HUDEP-2 (cell line): ENCODE results near the gene HOXC10.

Experiments
- DNase-seq, 76 experiments: peaks; one replicate each; lab custom pipeline; 2025; ENCODE audit not compliant: unreplicated experiment in 76 of 76; lab: John Stamatoyannopoulos, UW

HOXC10 gene

GRCh38 chr12:54024581-54025305 lies 39.8 kb downstream of the HOXC10 start:
- DNase-seq, result no peak

DNA sequence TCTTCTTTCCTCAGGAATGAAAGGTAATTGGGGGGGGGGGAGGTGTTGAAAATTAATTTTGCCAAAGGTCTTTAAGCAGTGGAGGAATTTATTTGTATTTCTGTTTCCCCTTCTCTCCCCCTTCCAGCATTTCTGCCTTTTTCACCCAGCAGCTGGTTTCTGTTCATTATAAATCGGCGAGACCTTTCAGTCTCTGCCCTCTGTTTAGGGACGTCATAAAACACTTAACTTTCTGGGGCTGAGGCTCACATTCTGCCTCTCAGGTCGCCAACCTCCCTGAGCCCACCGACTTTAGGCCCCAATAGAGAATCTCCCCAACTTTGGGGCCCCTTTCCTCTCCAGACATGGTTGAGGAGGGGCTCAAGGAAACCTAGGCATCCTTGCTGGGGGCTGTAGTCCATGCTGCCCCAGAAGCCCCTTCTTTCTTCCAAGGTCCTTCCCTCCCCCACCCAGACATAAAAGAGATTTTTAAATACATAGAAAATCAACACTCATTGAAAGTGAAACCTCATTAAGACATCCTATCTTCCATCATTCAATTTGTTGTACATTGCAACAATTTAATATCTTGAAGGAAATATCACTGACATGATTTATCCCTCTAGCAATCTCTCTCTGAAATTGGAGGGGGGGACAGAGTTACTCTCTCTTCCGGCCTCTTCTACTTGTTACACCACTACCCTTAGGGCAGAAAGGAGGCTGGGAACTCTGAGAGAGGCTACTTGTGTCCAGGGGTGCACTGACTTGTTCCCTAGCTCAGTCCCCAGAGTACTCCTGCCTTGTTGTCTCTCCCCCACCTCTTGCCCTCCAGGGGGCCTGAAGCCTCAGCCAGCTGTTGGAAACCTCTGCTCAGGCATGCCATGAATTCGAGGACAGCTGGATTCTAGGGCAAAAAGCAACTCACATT lies 40.8 kb downstream of the HOXC10 start:
- no peak for DNase-seq

DNA sequence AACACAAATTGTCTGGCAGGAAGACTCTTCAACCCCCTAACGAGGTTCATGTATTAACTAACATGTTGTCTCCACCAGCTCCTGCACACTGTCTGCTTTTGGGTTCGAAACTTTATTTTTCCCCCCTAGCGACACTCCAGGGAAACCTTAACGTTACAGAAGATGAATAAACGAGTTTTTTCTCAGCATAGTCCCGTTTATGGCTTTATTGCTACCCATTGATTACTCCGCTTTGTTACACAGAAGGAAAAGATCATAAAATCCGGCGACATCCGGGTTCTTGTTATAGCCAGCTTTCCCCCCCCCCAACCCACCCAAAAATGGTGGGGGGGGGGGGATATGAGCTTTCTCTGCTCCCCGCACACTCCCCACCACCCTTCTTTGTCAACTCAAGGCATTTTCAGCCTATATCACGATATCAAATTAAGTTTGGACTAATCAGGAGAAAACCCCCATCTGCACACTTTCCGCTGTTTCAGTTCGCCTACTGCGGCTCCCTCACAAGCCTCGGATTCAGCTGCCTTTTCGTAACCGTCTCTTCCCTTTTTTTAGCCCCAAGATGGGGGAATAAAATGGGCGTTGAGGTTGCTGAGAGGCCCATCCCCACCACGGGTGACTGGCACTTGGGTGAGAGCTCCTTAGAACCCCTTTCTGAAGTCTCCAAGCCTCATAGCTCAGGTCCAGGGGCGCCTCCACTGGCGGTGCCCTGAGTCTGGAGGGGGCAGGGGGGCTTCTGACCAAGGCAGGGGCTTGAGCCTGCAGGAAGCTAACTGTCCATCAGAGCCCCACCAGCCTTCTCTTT lies 41.9 kb downstream of the HOXC10 start:
- no peak for DNase-seq

- DNase-seq, result no peak
These were observed 42.5 kb downstream of the HOXC10 start for GRCh38 chr12:54027442-54027786.

DNA sequence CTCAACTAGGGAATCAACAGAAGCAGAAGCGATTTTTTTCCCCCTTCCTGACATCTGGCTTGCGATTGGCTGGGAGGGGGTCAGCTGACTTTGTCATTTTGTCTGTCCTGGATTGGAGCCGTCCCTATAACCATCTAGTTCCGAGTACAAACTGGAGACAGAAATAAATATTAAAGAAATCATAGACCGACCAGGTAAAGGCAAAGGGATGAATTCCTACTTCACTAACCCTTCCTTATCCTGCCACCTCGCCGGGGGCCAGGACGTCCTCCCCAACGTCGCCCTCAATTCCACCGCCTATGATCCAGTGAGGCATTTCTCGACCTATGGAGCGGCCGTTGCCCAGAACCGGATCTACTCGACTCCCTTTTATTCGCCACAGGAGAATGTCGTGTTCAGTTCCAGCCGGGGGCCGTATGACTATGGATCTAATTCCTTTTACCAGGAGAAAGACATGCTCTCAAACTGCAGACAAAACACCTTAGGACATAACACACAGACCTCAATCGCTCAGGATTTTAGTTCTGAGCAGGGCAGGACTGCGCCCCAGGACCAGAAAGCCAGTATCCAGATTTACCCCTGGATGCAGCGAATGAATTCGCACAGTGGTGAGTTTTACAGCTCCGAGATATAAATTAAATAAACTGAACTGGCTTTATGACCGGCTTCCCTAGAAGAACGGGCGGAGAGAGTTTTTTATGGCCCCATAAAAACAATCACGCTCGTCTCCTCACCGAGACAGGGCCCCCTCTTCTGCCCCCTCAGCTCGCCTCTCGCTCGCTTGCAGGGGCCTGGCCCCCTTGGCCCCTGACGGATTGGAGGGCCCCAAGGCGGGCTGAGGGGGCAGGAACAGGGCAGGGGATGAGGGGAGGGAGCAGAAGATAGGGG lies 43.6 kb downstream of the HOXC10 start, which contains the start of gene HOXC6:
Gene HOXC6, plus strand, starts transcription at position 127 of the 888 bp plus-strand sequence. Its CDS starts 82 bp downstream, at position 209.
- no peak for DNase-seq

- no peak for DNase-seq
These were observed 44.8 kb downstream of the HOXC10 start for GRCh38 chr12:54029529-54030441.

DNA sequence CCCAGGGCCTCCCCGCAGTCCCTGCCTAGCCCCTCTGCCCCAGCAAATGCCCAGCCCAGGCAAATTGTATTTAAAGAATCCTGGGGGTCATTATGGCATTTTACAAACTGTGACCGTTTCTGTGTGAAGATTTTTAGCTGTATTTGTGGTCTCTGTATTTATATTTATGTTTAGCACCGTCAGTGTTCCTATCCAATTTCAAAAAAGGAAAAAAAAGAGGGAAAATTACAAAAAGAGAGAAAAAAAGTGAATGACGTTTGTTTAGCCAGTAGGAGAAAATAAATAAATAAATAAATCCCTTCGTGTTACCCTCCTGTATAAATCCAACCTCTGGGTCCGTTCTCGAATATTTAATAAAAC lies 45.5 kb downstream of the HOXC10 start:
- DNase-seq, result no peak

DNA sequence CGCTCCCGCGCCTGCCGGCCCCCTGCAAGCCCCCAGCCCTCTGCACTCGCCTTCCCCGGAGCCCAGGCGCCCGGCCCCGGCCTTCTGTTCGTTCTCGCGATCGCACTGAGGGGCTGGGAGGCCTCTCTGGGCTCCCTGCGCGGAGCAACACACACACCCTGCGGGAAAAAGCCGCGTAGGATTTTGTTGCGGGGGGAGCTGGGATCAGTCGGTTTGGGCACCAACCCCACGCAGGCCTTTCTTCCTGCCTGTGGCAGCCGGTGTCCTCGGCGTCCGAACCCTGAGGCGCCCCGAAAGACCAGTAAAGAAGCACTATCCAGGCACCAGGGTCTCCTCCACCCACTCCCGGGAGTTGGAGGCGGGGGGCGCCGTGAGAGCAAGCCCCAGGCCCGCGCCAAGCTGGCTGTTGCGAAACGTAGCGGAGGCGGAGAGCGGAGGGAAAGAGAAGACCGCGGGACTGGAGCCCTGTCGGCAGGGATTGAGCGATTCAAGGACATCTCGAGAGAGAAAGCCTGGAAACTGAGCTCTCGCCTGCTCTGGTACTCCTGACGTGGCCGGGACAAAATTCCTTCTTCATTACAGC lies 46.0 kb downstream of the HOXC10 start:
- DNase-seq, result no peak

- DNase-seq, result no peak
These were observed 46.5 kb downstream of the HOXC10 start for GRCh38 chr12:54031480-54031879.

DNA sequence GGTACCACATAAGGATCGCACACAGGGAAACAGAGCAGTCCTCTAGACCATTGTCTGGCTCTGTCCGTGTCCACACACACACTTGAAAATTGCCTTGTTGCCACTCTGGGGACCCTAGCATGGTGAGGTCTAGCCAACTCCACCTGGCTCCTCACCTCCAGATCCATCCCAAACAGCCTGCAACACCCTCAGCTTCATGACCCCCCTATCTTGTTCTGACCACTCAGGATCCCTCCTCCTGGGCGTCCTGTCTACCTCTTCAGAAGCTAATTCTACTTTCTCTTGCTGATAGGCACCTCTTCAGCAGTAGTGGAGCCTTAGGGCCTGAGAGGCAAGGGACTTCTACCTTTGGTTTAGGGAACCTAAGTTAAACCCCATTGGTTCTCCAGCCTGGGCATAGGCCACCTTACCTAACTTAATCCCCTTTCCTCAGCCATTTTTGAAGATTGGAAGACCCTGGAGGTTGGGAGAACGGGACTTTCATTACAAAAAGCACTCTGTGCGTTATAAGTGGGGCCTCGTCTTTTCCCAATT lies 47.2 kb downstream of the HOXC10 start:
- no peak for DNase-seq

GRCh38 chr12:54032627-54033100 lies 47.7 kb downstream of the HOXC10 start, which contains the start of gene HOXC5:
TSS of gene HOXC5 (plus strand) at chr12:54033050. CDS start at chr12:54033123, 73 bp downstream.
- peak in 54 of 76 experiments; percentile 2 to 69 (median 30) for DNase-seq

DNA sequence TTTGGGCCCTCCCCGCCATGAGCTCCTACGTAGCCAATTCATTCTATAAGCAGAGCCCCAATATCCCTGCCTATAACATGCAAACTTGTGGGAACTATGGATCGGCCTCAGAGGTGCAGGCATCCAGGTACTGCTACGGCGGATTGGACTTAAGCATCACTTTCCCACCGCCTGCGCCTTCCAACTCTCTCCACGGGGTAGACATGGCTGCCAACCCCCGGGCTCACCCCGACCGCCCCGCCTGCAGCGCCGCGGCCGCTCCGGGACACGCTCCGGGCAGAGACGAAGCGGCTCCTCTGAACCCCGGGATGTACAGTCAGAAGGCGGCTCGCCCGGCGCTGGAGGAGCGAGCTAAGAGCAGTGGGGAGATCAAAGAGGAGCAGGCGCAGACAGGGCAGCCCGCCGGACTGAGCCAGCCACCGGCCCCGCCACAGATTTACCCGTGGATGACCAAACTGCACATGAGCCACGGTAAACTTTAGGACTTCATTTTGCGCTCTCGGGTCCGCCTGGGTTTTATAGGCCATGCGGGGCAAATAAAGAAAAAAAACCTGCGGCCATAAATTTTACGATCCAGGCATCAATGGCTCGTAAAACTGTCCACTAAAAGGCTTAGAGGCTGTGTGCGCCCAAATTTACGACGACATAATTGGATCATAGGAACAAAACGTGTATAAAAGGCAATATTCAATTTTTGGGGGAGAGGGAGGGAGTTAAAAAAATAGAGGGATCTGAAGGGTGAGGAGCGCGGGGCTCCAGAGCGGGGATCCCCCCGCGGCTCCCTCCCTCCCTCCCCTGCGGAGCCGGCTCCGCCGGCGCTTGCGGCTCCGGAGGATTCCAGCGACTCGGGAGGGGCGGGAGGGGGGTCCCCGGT lies 48.4 kb downstream of the HOXC10 start:
- DNase-seq, result no peak

DNA sequence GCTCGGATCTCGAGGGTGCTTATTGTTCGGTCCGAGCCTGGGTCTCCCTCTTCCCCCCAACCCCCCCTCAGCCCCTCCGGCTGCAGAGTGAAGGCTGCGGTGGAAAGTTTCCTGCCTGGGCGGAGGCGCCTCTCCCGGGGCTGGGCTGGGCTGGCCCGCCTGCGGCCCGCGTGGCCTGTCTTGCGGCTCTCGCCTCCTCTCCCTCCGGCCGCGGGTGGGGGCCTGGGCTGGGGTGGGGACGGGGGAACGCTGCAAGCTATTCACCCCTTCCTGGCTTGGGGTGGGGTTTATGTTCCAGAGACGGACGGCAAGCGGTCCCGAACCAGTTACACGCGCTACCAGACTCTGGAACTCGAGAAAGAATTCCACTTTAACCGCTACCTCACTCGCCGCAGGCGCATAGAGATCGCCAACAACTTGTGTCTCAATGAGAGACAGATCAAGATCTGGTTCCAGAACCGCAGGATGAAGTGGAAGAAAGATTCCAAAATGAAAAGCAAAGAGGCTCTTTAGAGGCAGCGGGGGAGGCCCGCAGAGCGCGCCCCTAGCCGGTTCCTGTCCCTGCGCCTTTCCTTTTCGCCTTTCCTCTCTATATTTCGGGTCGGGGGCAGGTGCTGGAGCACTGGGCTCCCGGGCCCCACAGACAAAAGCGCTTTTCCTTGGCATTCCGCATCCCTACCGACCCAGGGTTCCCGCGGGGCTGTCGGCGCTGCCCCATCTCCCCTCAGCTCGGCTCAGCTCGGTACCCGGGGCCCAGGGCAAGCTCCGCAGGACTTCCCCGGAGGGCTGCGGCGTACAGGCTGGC lies 49.2 kb downstream of the HOXC10 start:
- no peak for DNase-seq

GRCh38 chr12:54034785-54035310 lies 49.9 kb downstream of the HOXC10 start:
- no peak for DNase-seq

DNA sequence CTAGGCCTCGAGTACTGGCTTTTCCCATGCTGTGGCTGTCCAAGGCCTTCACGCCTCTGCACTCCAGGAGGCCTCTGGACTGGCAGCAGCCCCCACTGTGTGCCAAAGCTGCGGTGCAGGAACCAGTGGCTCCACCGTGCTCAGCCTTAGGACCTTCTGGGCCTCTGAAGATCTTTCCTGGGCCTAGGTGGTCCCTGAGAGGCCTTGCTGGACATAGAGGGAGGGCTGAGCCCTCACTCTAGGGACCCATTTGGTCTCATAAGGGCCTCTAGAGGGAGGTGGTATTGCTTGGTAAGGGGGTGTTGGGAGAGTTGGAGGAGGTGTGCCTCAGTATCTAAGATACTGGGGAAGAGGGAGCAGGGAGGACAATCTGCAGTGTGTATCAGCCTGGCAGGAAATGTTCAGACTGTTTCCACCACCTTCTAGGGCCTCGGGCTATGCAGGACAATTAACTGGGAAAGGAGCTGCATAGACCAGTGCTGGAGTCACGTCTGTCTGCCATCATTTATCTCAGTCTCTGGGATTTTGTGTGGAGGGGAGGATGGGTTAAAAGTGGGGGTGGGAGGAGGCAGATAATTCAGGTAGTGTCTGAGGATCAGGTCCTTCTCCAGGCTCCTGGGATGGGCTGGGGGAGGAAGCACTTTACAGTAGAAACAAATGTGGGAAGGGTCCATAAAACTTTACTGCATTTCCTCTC lies 50.8 kb downstream of the HOXC10 start:
- no peak for DNase-seq
